ENCODE results near the gene RPL38. TPM values are rescaled to one million over a fixed set of nuclear protein-coding genes. Genes with fewer than 3 reads are reported as not detected.
A peak's percentile ranks its signal among the peaks of the same experiment; 100 is the strongest.

The RPL38 gene
- total RNA-seq, 1 donor from 2014 or later = 600 TPM

DNA sequence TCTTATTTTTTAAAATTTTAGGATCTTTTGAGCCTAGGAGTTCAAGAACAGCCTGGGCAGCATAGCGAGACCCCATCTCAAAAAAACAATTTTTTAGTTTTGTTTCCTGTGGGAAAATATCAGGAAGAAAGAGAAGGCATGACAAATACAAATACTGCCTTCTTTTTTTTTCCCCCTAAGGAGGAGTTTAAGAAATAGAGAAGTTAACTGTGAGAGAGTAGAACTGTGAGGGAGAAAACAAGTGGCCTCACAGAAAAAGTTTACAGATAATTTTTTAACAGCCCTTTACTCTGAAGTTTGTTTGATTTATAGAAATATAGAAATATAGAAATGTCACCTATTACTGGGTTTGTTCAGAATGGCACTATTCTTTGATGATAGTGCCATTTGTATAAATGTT lies 31.0 kb downstream of the RPL38 start:
- no peak overlapping the region for H3K4me3 Mint-ChIP-seq (ENCODE audit: unreplicated experiment)
- peaks cover 7% of the 10 kb centered on the region for H3K4me1 Mint-ChIP-seq (ENCODE audit: low read depth, unreplicated experiment)
- peaks cover 4% of the 10 kb centered on the region for H3K27me3 Mint-ChIP-seq (ENCODE audit: unreplicated experiment)
- no peaks in the 10 kb centered on the region for H3K9me3 Mint-ChIP-seq (ENCODE audit: unreplicated experiment)
- TF ChIP-seq, protein P1, sequence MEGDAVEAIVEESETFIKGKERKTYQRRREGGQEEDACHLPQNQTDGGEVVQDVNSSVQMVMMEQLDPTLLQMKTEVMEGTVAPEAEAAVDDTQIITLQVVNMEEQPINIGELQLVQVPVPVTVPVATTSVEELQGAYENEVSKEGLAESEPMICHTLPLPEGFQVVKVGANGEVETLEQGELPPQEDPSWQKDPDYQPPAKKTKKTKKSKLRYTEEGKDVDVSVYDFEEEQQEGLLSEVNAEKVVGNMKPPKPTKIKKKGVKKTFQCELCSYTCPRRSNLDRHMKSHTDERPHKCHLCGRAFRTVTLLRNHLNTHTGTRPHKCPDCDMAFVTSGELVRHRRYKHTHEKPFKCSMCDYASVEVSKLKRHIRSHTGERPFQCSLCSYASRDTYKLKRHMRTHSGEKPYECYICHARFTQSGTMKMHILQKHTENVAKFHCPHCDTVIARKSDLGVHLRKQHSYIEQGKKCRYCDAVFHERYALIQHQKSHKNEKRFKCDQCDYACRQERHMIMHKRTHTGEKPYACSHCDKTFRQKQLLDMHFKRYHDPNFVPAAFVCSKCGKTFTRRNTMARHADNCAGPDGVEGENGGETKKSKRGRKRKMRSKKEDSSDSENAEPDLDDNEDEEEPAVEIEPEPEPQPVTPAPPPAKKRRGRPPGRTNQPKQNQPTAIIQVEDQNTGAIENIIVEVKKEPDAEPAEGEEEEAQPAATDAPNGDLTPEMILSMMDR (IDR thresholded peaks at IDR 0.05; ENCODE audit: partially characterized antibody, unreplicated experiment) = no peak
- DNase-seq = no peak
- H3K27ac Mint-ChIP-seq (ENCODE audit: unreplicated experiment) = no peak overlapping the region
- no peaks in the 10 kb centered on the region for H3K36me3 Mint-ChIP-seq (ENCODE audit: unreplicated experiment)

DNA sequence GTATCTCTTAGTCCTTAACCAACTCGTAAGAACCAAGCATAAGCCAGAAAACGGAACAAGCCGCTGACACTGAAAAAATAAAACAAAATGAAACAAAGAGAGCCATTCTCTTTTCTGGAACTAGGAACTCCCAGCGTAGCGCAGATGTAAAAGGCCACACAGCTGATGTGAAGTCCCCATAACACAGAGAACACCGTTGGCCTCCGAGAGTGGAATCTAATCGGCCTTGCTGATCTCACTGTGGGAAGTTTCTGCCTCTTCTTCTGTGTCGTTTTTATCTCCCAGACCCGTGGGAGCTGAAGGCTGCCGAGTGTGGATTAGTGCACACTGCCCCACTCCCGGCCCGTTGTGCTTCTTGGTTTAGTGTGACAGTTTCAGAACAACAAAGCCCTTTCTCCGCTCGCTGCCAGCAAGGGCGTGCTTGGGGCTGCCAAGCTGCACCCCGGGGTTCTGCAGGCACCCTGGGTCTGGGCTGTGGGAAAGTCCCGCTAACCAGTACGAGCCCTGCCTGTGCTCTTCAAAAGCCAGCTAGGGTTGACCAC lies 31.6 kb downstream of the RPL38 start:
- Mint-ChIP-seq H3K9me3 (ENCODE audit: unreplicated experiment) (no peaks in the 10 kb centered on the region), H3K27me3 (ENCODE audit: unreplicated experiment) (peaks cover 4% of the 10 kb centered on the region)
- DNase-seq = no peak

DNA sequence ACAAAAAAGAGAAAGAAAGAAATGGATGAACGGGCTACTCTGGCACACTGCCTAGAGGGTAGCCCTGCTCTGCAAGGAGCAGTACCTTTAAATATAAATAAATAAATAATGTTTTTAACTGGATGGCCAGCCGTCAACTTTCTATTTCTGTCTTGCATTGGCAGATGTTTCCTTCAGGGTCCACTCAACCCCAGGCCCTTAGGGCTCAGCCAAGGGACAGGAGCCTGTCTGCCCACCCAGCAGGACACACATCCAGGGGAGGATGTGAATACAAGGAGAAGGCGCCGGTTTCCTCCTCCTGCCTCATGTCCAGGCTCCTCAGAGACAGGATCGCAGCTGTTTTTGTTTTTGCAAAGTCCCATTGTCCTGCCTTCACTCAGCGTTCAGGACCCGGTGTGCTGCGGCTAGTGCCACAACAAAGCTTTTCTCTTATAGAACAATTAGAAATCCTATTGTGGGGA lies 32.5 kb downstream of the RPL38 start:
- no peak overlapping the region for H3K27ac Mint-ChIP-seq (ENCODE audit: unreplicated experiment)
- H3K27me3 Mint-ChIP-seq (ENCODE audit: unreplicated experiment) = peaks cover 4% of the 10 kb centered on the region
- TF ChIP-seq, protein P1 (IDR thresholded peaks at IDR 0.05; ENCODE audit: partially characterized antibody, unreplicated experiment) = no peak
- H3K4me3 Mint-ChIP-seq (ENCODE audit: unreplicated experiment) = no peak overlapping the region
- H3K4me1 Mint-ChIP-seq (ENCODE audit: low read depth, unreplicated experiment) = peaks cover 10% of the 10 kb centered on the region
- no peak for DNase-seq
- no peaks in the 10 kb centered on the region for H3K9me3 Mint-ChIP-seq (ENCODE audit: unreplicated experiment)
- H3K36me3 Mint-ChIP-seq (ENCODE audit: unreplicated experiment) = no peaks in the 10 kb centered on the region

More for the DNA sequence above, 31.6 kb downstream of the RPL38 start:
- TF ChIP-seq, protein P1 (IDR thresholded peaks at IDR 0.05; ENCODE audit: partially characterized antibody, unreplicated experiment) = no peak
- Mint-ChIP-seq H3K27ac (ENCODE audit: unreplicated experiment) (no peak overlapping the region), H3K4me3 (ENCODE audit: unreplicated experiment) (no peak overlapping the region), H3K36me3 (ENCODE audit: unreplicated experiment) (no peaks in the 10 kb centered on the region), H3K4me1 (ENCODE audit: low read depth, unreplicated experiment) (peaks cover 10% of the 10 kb centered on the region)

DNA sequence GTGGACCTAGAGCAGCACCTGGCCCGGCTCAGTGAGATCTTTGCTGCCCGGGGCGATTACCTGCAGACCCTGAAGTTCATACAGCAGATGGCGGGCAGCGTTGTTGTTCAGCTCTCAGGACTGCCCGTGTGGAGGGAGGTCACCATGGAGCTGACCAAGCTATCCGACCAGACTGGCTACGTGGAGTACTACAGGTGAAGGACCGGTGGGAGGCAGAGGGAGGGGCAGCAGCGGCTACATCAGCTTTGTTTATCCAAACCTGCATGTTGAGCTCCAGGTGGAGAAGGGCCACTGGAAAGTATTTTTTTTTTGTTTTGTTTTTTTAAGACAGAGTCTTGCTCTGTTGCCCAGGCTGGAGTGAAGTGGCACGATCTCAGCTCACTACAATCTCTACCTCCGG lies 33.8 kb downstream of the RPL38 start:
- H3K27me3 Mint-ChIP-seq (ENCODE audit: unreplicated experiment) = peaks cover 4% of the 10 kb centered on the region
- TF ChIP-seq, protein P1 (IDR thresholded peaks at IDR 0.05; ENCODE audit: partially characterized antibody, unreplicated experiment) = no peak
- peaks cover 10% of the 10 kb centered on the region for H3K4me1 Mint-ChIP-seq (ENCODE audit: low read depth, unreplicated experiment)
- no peak overlapping the region for H3K4me3 Mint-ChIP-seq (ENCODE audit: unreplicated experiment)
- H3K27ac Mint-ChIP-seq (ENCODE audit: unreplicated experiment) = no peak overlapping the region
- no peaks in the 10 kb centered on the region for H3K9me3 Mint-ChIP-seq (ENCODE audit: unreplicated experiment)
- no peak for DNase-seq
- no peaks in the 10 kb centered on the region for H3K36me3 Mint-ChIP-seq (ENCODE audit: unreplicated experiment)

DNA sequence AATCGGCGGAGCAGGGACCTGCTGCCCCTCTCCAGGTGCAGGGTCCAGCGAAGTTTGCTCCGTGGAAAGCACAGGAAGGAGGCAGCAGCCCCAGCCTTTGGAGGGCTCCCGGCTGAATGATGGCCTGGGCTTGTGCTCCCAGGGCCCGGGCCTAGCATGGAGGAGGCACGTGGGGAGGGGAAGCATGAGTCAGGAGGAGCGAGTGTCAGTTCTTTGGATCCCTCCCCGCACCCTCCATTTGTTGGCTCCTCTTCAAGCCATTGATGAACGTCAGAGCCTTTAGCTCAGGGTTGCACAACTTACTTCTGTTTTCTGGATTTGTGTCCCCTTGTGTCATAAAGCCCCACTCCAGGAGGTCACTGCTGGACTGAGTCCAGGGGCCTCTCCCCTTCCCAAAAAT lies 35.7 kb downstream of the RPL38 start:
- Mint-ChIP-seq H3K4me1 (ENCODE audit: low read depth, unreplicated experiment) (peaks cover 11% of the 10 kb centered on the region), H3K36me3 (ENCODE audit: unreplicated experiment) (no peaks in the 10 kb centered on the region), H3K4me3 (ENCODE audit: unreplicated experiment) (no peak overlapping the region), H3K27ac (ENCODE audit: unreplicated experiment) (peak overlapping the region; percentile 48), H3K9me3 (ENCODE audit: unreplicated experiment) (no peaks in the 10 kb centered on the region), H3K27me3 (ENCODE audit: unreplicated experiment) (no peaks in the 10 kb centered on the region)
- DNase-seq = no peak
- TF ChIP-seq, protein P1 (IDR thresholded peaks at IDR 0.05; ENCODE audit: partially characterized antibody, unreplicated experiment) = no peak
